Transverse colon (tissue), 4 donors: ENCODE data around the gene GPC1. TPM values are rescaled to one million over a fixed set of nuclear protein-coding genes. Genes with fewer than 3 reads are reported as not detected.

ENCODE experiments used
- DNase-seq: peaks from one replicate; pipeline ENCODE4 v3.0.0-alpha.2; 2019
- H3K27ac ChIP-seq, 4 donors: fragments of 200-600 bp; sonication (generic); 2 replicates each; pipeline ENCODE4 v1.5.1; 2016 to 2018; ENCODE audit warnings: inconsistent platforms in 4 of 4
- H3K27me3 ChIP-seq: fragments of 200-600 bp; sonication (generic); 2 replicates; pipeline ENCODE4 v1.5.1; 2017; ENCODE audit warnings: inconsistent platforms
- H3K36me3 ChIP-seq, 4 donors: fragments of 200-600 bp; sonication (generic); 2 replicates each; pipeline ENCODE4 v1.5.1; 2017 to 2019; ENCODE audit warnings: inconsistent platforms in 4 of 4
- H3K4me1 ChIP-seq, 4 donors: fragments of 200-600 bp; sonication (generic); 2 replicates each; pipeline ENCODE4 v1.5.1; 2017 to 2020; ENCODE audit warnings: inconsistent platforms in 4 of 4
- H3K4me3 ChIP-seq, 4 donors: fragments of 200-600 bp; sonication (generic); 1 replicate in 1 of 4; 2 replicates in 3 of 4; pipeline versions ENCODE4 v1.5.1 to v1.6.1; 2017 to 2019; ENCODE audit warnings: inconsistent platforms in 4 of 4
- H3K9me3 ChIP-seq, 2 donors: fragments of 200-600 bp; sonication (generic); 2 replicates each; pipeline ENCODE4 v1.5.1; 2017 to 2019; ENCODE audit warnings: inconsistent platforms in 2 of 2
- EP300 ChIP-seq: sonication (generic); formaldehyde crosslinking; IDR thresholded peaks from one replicate; pipeline ENCODE4 v1.6.1; 2017; ENCODE audit warnings: antibody characterized with exemption, low read depth
- POLR2A ChIP-seq: fragments of 450-650 bp; IDR thresholded peaks from one replicate; pipeline ENCODE4 v1.6.1; 2016; ENCODE audit warnings: antibody characterized with exemption, mild to moderate bottlenecking, moderate library complexity
- POLR2AphosphoS5 ChIP-seq, 3 donors: sonication (generic); formaldehyde crosslinking; IDR thresholded peaks; one replicate each; pipeline ENCODE4 v1.6.1; 2016; ENCODE audit warnings: antibody characterized with exemption in 3 of 3
- WGBS, 2 donors: methylation state at CpG; one replicate each; pipeline ENCODE4 v1.1.5; 2018; ENCODE audit warnings: low coverage in 1 of 2; 5-methylcytosine and 5-hydroxymethylcytosine counted together
- in situ Hi-C, 4 donors: fragments of 200-750 bp; cut with MboI; loops; one replicate each; pipeline versions ENCODE4 v1.15.0 to v1.15.1; 2017; ENCODE audit warnings: low sequenced_read_pairs in 3 of 4, low pct_ligation_motif_present in 1 of 4, low pct_unique_long_range_greater_than_20kb in 1 of 4
- intact Hi-C: fragments of 100-400 bp; cut with DNase I; formaldehyde crosslinking; loops from one replicate; pipeline ENCODE4 v1.15.1; 2023; ENCODE audit warnings: low total_unique reads
- total RNA-seq, 4 donors: library from RNA; depleted of rRNA; stranded (reverse); fragments of >200 nt; gene quantifications; one replicate each; pipeline ENCODE4 v1.1.0, GENCODE V29; 2016
- TF ChIP-seq, protein P1 (sequence below), 5 experiments: fragments of 200-600 bp in 3 of 5; fragments of 450-650 bp in 2 of 5; sonication (generic) in 3 of 5; IDR thresholded peaks; 1 replicate in 2 of 5; 2 replicates in 3 of 5; pipeline ENCODE4 v1.5.1; 2016 to 2017; ENCODE audit warnings: antibody characterized with exemption in 5 of 5, inconsistent platforms in 3 of 5, mild to moderate bottlenecking in 2 of 5, moderate library complexity in 1 of 5

GPC1 gene
- total RNA-seq, 4 donors from 2014 or later = 10.4 to 31.8 (median 18.0) TPM

DNA sequence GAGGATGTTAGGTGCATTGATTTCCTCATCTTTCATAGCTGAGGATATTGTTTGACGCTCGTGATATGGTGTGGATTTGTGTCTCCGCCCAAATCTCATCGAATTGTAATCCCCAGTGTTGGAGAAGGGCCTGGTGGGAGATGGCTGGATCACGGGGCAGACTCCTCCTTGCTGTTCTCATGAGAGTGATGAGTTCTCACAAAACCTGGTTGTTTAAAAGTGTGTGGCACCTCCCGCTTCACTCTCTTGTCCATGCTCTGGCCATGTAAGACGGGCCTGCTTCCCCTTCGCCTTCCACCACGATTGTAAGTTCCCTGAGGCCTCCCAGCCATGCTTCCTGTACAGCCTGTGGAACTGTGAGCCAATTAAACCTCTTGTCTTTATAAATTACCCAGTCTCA lies 28.4 kb upstream of the GPC1 start:
- TF ChIP-seq POLR2A (no peak), EP300 (no peak), POLR2AphosphoS5 (IDR thresholded peaks at IDR 0.05) (no peak)
- TF ChIP-seq, protein P1, sequence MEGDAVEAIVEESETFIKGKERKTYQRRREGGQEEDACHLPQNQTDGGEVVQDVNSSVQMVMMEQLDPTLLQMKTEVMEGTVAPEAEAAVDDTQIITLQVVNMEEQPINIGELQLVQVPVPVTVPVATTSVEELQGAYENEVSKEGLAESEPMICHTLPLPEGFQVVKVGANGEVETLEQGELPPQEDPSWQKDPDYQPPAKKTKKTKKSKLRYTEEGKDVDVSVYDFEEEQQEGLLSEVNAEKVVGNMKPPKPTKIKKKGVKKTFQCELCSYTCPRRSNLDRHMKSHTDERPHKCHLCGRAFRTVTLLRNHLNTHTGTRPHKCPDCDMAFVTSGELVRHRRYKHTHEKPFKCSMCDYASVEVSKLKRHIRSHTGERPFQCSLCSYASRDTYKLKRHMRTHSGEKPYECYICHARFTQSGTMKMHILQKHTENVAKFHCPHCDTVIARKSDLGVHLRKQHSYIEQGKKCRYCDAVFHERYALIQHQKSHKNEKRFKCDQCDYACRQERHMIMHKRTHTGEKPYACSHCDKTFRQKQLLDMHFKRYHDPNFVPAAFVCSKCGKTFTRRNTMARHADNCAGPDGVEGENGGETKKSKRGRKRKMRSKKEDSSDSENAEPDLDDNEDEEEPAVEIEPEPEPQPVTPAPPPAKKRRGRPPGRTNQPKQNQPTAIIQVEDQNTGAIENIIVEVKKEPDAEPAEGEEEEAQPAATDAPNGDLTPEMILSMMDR (IDR thresholded peaks at IDR 0.05) = no peak
- Histone ChIP-seq H3K27me3 (no peaks in the 10 kb centered on the region), H3K9me3 (no peaks in the 10 kb centered on the region), H3K36me3 (no peaks in the 10 kb centered on the region), H3K4me3 (no peak overlapping the region), H3K4me1 (no peaks in the 10 kb centered on the region), H3K27ac (no peak overlapping the region)
- 89 to 93% methylated on average over 3 to 9 of the region's 9 CpGs for WGBS, 2 donors
- intact Hi-C loops = no loop called here
- in situ Hi-C loops = no loop called here
- no peak for DNase-seq

DNA sequence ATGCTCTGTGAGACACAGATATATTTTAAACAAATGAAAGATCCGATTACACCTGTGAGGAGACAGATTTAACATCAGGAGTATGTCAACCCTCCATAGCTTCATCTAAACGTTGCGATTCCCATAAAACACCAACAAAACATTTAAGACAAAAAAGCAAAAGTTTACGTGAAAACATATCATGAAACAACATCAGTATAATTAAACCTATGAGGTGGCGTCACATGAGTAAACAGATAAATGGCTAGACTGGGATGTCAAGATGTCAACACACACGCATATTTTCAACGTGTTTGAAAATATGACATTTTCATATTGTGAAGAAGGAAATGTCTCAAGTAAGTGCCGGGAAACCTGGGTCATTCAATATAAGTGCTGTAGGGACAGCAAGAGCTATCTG lies 25.5 kb upstream of the GPC1 start:
- no peaks in the 10 kb centered on the region for H3K4me1 ChIP-seq
- TF ChIP-seq EP300 = no peak
- no peak for TF ChIP-seq POLR2A
- TF ChIP-seq, protein P1 (IDR thresholded peaks at IDR 0.05) = no peak
- in situ Hi-C loops = no loop called here
- no peaks in the 10 kb centered on the region for H3K36me3 ChIP-seq
- H3K9me3 ChIP-seq = no peaks in the 10 kb centered on the region
- H3K27ac ChIP-seq = no peak overlapping the region
- intact Hi-C loops = no loop called here
- H3K27me3 ChIP-seq = no peaks in the 10 kb centered on the region
- no peak for DNase-seq
- H3K4me3 ChIP-seq = no peak overlapping the region
- 70 to 72% methylated on average over 5 to 8 of the region's 8 CpGs for WGBS, 2 donors

DNA sequence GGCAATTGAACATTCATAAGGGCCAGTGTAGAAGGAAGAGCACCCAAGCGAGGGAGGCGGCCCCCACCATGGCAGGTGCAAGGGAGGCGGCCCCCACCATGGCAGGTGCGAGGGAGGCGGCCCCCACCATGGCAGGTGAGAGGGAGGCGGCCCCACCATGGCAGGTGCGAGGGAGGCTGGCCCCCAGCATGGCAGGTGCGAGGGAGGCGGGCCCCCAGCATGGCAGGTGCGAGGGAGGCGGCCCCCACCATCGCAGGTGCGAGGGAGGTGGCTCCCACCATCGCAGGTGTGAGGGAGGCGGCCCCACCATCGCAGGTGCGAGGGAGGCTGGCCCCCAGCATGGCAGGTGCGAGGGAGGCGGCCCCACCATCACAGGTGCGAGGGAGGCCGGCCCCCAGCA lies 24.7 kb upstream of the GPC1 start:
- Histone ChIP-seq H3K36me3 (no peaks in the 10 kb centered on the region), H3K9me3 (no peaks in the 10 kb centered on the region), H3K4me3 (no peak overlapping the region), H3K27ac (no peak overlapping the region), H3K4me1 (no peaks in the 10 kb centered on the region), H3K27me3 (no peaks in the 10 kb centered on the region)
- TF ChIP-seq, protein P1 (IDR thresholded peaks at IDR 0.05) = no peak
- TF ChIP-seq POLR2AphosphoS5 (IDR thresholded peaks at IDR 0.05) (no peak), POLR2A (no peak), EP300 (no peak)
- 83% methylated on average over 21 of the region's 21 CpGs; no CpG with 5 or more reads in 1 of the 2 donors for WGBS, 2 donors
- intact Hi-C loops (no loop called here), in situ Hi-C loops (no loop called here)
- DNase-seq = no peak

DNA sequence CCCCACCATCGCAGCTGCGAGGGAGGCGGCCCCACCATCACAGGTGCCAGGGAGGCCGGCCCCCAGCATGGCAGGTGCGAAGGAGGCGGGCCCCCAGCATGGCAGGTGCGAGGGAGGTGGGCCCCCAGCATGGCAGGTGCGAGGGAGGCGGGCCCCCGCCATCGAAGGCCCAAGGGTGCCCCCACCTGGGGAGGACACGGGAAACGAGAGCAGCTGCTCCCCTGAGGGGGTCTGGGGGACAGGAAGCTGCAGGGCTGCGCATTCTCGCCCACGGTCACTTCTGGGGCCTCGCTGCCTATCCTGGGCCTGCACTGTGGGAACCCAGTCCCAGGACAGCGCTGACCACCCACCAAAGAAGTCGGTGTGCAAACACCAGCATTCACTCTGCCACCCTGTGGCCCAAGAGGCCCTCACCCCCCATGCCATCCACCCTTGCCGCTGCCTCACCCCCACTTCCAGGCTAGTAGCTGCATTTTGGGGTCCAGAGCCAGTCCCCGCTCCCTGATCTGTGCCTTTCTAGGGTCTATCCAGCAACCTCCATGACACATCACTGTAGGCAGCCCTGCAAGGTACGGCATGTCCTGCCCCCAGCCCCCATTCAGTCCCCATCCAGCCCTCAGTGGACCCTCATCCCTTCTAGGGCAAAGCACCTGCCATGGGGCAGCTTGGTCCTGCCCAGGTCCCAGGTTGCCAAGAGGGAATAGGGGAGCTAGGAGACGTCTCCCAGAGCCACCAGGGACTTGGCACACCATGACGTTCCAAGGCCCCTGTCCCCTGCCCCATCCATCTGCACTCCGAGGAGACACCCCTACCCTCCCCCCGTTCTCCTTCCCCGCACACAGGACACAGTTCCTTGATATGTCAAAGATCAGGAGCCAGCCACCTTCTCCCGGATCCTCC lies 24.0 kb upstream of the GPC1 start:
- intact Hi-C loops (no loop called here), in situ Hi-C loops (no loop called here)
- Histone ChIP-seq H3K9me3 (no peaks in the 10 kb centered on the region), H3K27ac (no peak overlapping the region), H3K4me3 (no peak overlapping the region), H3K36me3 (no peaks in the 10 kb centered on the region), H3K27me3 (no peaks in the 10 kb centered on the region), H3K4me1 (no peaks in the 10 kb centered on the region)
- DNase-seq = no peak
- 83 to 100% methylated on average over 1 to 26 of the region's 28 CpGs for WGBS, 2 donors
- TF ChIP-seq POLR2A = no peak
- TF ChIP-seq, protein P1 (IDR thresholded peaks at IDR 0.05) = no peak
- TF ChIP-seq EP300 = no peak
- no peak for TF ChIP-seq POLR2AphosphoS5 (IDR thresholded peaks at IDR 0.05)
